Stimulated activated CD4-positive, alpha-beta T cell treated with anti-CD3 and anti-CD28 coated beads, TNF-alpha, amount 100 ng/mL, for 4 hours (primary cell): ENCODE results near the gene IFT80.
A peak's percentile ranks its signal among the peaks of the same experiment; 100 is the strongest.

ENCODE experiments used
- DNase-seq, 3 experiments: peaks; one replicate each; pipeline ENCODE4 v3.0.0-alpha.2; 2020; ENCODE audit warnings: low read depth in 3 of 3

Gene IFT80

GRCh38 chr3:160399125-160400029, at the start of gene IFT80, which contains the start of gene SMC4:
Gene IFT80, minus strand, starts transcription at chr3:160399225. Its CDS starts 14,625 bp downstream, at chr3:160384600.
Gene SMC4, plus strand, starts transcription at chr3:160399650. Its CDS starts 1,177 bp downstream, at chr3:160400827.
- peak; percentile 85 to 96 (median 93) for DNase-seq

GRCh38 chr3:160447544-160447943, 48.5 kb upstream of the IFT80 start:
- no peak for DNase-seq

GRCh38 chr3:160446522-160447056, 47.6 kb upstream of the IFT80 start:
- DNase-seq, result no peak

- no peak for DNase-seq
These were observed 46.8 kb upstream of the IFT80 start for GRCh38 chr3:160445854-160446253.

GRCh38 chr3:160444411-160444810, 45.4 kb upstream of the IFT80 start:
- no peak for DNase-seq

- no peak for DNase-seq
These were observed 41.7 kb upstream of the IFT80 start for GRCh38 chr3:160440687-160441086.

- no peak for DNase-seq
These were observed 38.0 kb upstream of the IFT80 start for GRCh38 chr3:160437083-160437455.

- no peak for DNase-seq
These were observed 36.7 kb upstream of the IFT80 start for GRCh38 chr3:160435747-160436146.

GRCh38 chr3:160435095-160435494, 36.1 kb upstream of the IFT80 start:
- DNase-seq, result no peak

- no peak for DNase-seq
These were observed 35.0 kb upstream of the IFT80 start for GRCh38 chr3:160434071-160434470.

GRCh38 chr3:160427832-160428424, 28.9 kb upstream of the IFT80 start:
- no peak for DNase-seq

GRCh38 chr3:160417311-160417710, 18.3 kb upstream of the IFT80 start:
- DNase-seq, result no peak

GRCh38 chr3:160413613-160414248, 14.7 kb upstream of the IFT80 start:
- peak; percentile 16 to 51 (median 49) for DNase-seq

- DNase-seq, result no peak
These were observed 13.5 kb upstream of the IFT80 start for GRCh38 chr3:160412477-160412876.

GRCh38 chr3:160409812-160410610, 11.0 kb upstream of the IFT80 start:
- no peak for DNase-seq

GRCh38 chr3:160403796-160404470, 4.9 kb upstream of the IFT80 start:
- DNase-seq, result no peak

GRCh38 chr3:160403028-160403545, 4.1 kb upstream of the IFT80 start:
- no peak for DNase-seq

- DNase-seq, result no peak
These were observed 3.4 kb upstream of the IFT80 start for GRCh38 chr3:160402221-160403027.

GRCh38 chr3:160401291-160402095, 2.5 kb upstream of the IFT80 start:
- DNase-seq, result no peak
